Forelimb muscle (tissue), 1 donor: Measurements from ENCODE around the gene DKK3. TPM values are rescaled to one million over a fixed set of nuclear protein-coding genes. Genes with fewer than 3 reads are reported as not detected.

ENCODE experiments used
- DNase-seq: peaks from one replicate; pipeline ENCODE4 v3.0.0-alpha.2; 2013; ENCODE audit warnings: low read depth
- polyA plus RNA-seq: library from polyadenylated mRNA; unstranded; fragments of 120-200 nt; gene quantifications from one replicate; pipeline ENCODE4 v1.2.1, GENCODE V29; 2013; ENCODE audit not compliant: insufficient read length

Gene DKK3
- polyA plus RNA-seq, 1 donor: 57.3 TPM

- DNase-seq: no peak
Observed at GRCh38 chr11:11982461-11982860, 26.0 kb downstream of the DKK3 start.

GRCh38 chr11:11981840-11982239 is 26.6 kb downstream of the DKK3 start:
- no peak for DNase-seq

GRCh38 chr11:11981364-11981763 is 27.1 kb downstream of the DKK3 start:
- DNase-seq: no peak

- no peak for DNase-seq
Observed at GRCh38 chr11:11980841-11981308, 27.6 kb downstream of the DKK3 start.

- no peak for DNase-seq
Observed at GRCh38 chr11:11980200-11980599, 28.2 kb downstream of the DKK3 start.

GRCh38 chr11:11979488-11980117 is 28.8 kb downstream of the DKK3 start:
- no peak for DNase-seq

GRCh38 chr11:11978792-11979487 is 29.5 kb downstream of the DKK3 start:
- DNase-seq: no peak

GRCh38 chr11:11978098-11978637 is 30.3 kb downstream of the DKK3 start:
- DNase-seq: no peak

- DNase-seq: no peak
Observed at GRCh38 chr11:11977206-11977938, 31.1 kb downstream of the DKK3 start.

- DNase-seq: no peak
Observed at GRCh38 chr11:11976481-11977127, 31.8 kb downstream of the DKK3 start.

- no peak for DNase-seq
Observed at GRCh38 chr11:11975201-11976092, 33.0 kb downstream of the DKK3 start.

- no peak for DNase-seq
Observed at GRCh38 chr11:11973866-11974265, 34.6 kb downstream of the DKK3 start.

GRCh38 chr11:11973361-11973800 is 35.0 kb downstream of the DKK3 start:
- DNase-seq: peak; percentile 84

GRCh38 chr11:11972730-11973341 is 35.6 kb downstream of the DKK3 start:
- DNase-seq: no peak

- no peak for DNase-seq
Observed at GRCh38 chr11:11971906-11972547, 36.4 kb downstream of the DKK3 start.

- no peak for DNase-seq
Observed at GRCh38 chr11:11970556-11970955, 37.9 kb downstream of the DKK3 start.

- no peak for DNase-seq
Observed at GRCh38 chr11:11969380-11970215, 38.8 kb downstream of the DKK3 start.

GRCh38 chr11:11968511-11969280 is 39.7 kb downstream of the DKK3 start:
- DNase-seq: no peak
